Adrenal gland (tissue), 12 donors: ENCODE data around the gene MYO7A. TPM values are rescaled to one million over a fixed set of nuclear protein-coding genes. Genes with fewer than 3 reads are reported as not detected.

Experiments used
- DNase-seq, 7 donors: peaks; one replicate each; pipeline ENCODE4 v3.0.0-alpha.2; 2019 to 2020
- H3K27ac ChIP-seq, 5 donors: fragments of 200-600 bp; sonication (generic) in 4 of 5; 1 replicate in 3 of 5; 2 replicates in 2 of 5; pipeline versions ENCODE4 v1.5.1 to v1.8.0; 2016 to 2020; ENCODE audit warnings: mild to moderate bottlenecking in 1 of 5
- H3K27me3 ChIP-seq: fragments of 200-600 bp; 2 replicates; pipeline ENCODE4 v1.8.0; 2021
- H3K36me3 ChIP-seq, 2 donors: fragments of 200-600 bp; replicated peaks in 1 of 2; 1 replicate in 1 of 2; 2 replicates in 1 of 2; pipeline versions ENCODE4 v1.5.1 to v1.8.0; 2018 to 2022
- H3K4me1 ChIP-seq, 2 donors: fragments of 200-600 bp; replicated peaks in 1 of 2; 1 replicate in 1 of 2; 2 replicates in 1 of 2; pipeline versions ENCODE4 v1.5.1 to v1.8.0; 2018 to 2021
- H3K4me3 ChIP-seq, 4 donors: fragments of 200-600 bp; sonication (generic) in 3 of 4; one replicate each; pipeline ENCODE4 v1.5.1; 2016 to 2018
- H3K9me3 ChIP-seq, 3 donors: fragments of 200-600 bp; sonication (generic) in 1 of 3; replicated peaks in 1 of 3; 1 replicate in 2 of 3; 2 replicates in 1 of 3; pipeline versions ENCODE4 v1.5.1 to v1.8.0; 2016 to 2021
- CTCF ChIP-seq, 6 experiments: fragments of 450-650 bp in 4 of 6; fragments of 200-600 bp in 2 of 6; sonication (generic) in 1 of 6; IDR thresholded peaks; 1 replicate in 5 of 6; 2 replicates in 1 of 6; pipeline versions ENCODE4 v1.5.1 to v1.8.0; 2016 to 2021; ENCODE audit warnings: antibody characterized with exemption in 6 of 6, mild to moderate bottlenecking in 2 of 6, moderate library complexity in 1 of 6
- POLR2A ChIP-seq, 2 donors: fragments of 450-650 bp; IDR thresholded peaks; one replicate each; pipeline ENCODE4 v1.6.1; 2017; ENCODE audit warnings: antibody characterized with exemption in 2 of 2, mild to moderate bottlenecking in 2 of 2, moderate library complexity in 1 of 2
- WGBS, 4 donors: extraction: QIAGEN DNeasy Blood & Tissue Kit in 2 of 4; methylation state at CpG; one replicate each; pipeline versions ENCODE4 v1.1.5 to v1.1.7; 2013 to 2017; 5-methylcytosine and 5-hydroxymethylcytosine counted together
- intact Hi-C, 2 donors: fragments of 100-400 bp; cut with DNase I; formaldehyde crosslinking; loops; one replicate each; pipeline versions ENCODE4 v1.14.1 to v1.15.0; 2022 to 2023
- polyA plus RNA-seq, 3 donors: library from polyadenylated mRNA; stranded (reverse); fragments of 200-250 nt in 2 of 3; fragments of 350-450 nt in 1 of 3; fragmentation: Illumina TruSeq in 1 of 3; extraction: RNeasy Lipid Tissue Mini Kit (QIAGEN cat#74804) in 1 of 3; gene quantifications; one replicate each; pipeline ENCODE4 v1.2.3, GENCODE V29; 2013 to 2014
- total RNA-seq, 9 donors: library from RNA; depleted of rRNA in 4 of 9; stranded (reverse); fragments of >200 nt in 4 of 9; fragments of 120-200 nt in 1 of 9; fragmentation: NEBNext Ultra II Directional in 1 of 9; extraction: Animal tissue kit (Norgen Biotek cat#: 25700) in 1 of 9; gene quantifications; one replicate each; pipeline versions ENCODE4 v1.1.0 to v1.2.4, GENCODE V29; 2013 to 2023
- donor health status: healthy with polysubstance abuse.
- donor health status: Bipolar disorder and iron deficiency.
- donor health status: DM: yes; HTN: yes; CAD: no.
- donor health status: DM: no; HTN: no; CAD: no.
- donor health status: DM: no; HTN: no; CAD: no.
- donor health status: DM: yes; HTN: yes; CAD: no.

MYO7A gene
- total and polyA plus RNA-seq, 12 donors = 5.5 to 175 (median 91.6) TPM

DNA sequence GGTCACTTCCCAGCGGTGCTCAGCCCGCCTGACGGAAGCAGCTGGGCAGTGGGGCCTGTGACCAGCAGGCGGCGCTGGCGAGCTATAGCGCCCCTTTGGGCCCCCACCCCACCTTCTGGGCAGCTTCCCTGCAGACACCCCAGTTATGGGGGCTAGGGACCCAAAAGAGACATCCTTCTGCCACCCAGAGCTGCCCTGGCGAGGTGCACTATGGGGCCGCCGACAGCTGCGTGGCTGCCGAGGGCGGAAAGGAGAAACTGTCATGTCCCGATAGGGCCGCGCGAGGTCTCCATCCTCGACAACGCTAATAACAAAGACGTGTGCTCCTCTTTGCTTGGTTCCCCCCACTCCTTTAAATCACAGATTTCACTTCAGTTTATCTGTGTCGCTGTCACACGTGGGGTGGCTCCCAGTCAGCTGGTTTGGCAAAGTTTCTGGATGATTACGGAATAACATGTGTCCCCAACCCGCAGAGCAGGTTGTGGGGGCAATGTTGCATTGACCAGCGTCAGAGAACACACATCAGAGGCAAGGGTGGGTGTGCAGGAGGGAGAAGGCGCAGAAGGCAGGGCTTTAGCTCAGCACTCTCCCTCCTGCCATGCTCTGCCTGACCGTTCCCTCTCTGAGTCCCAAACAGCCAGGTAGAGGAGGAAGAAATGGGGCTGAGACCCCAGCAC is 673 bp upstream of the MYO7A start:
- intact Hi-C loops = loop anchor here (2.0 to 10.0 kb wide), 2 partner anchors 61 to 417 kb away; no protein-coding TSS in a partner anchor
- no peaks in the 10 kb centered on the region for H3K9me3 ChIP-seq
- H3K4me3 ChIP-seq = peak overlapping the region in 2 of 4 donors; percentile 30 to 69
- peaks cover 0 to 3% of the 10 kb centered on the region in 2 donors for H3K36me3 ChIP-seq
- WGBS, 4 donors = 0 to 2% (median 1%) methylated on average over 20 to 27 of the region's 27 CpGs; no CpG with 5 or more reads in 1 of the 4 donors
- peak; percentile 55 to 81 (median 72) for DNase-seq
- peaks cover 44 to 50% of the 10 kb centered on the region in 2 donors for H3K4me1 ChIP-seq
- no peaks in the 10 kb centered on the region for H3K27me3 ChIP-seq
- H3K27ac ChIP-seq = peak overlapping the region; percentile 4 to 92 (median 84)
- peak; percentile 97 to 100 (median 100) for TF ChIP-seq CTCF (IDR thresholded peaks at IDR 0.05)
- no peak for TF ChIP-seq POLR2A (IDR thresholded peaks at IDR 0.05)

- peak overlapping the region in 1 of 4 donors; percentile 69 for H3K4me3 ChIP-seq
- no peak for TF ChIP-seq POLR2A (IDR thresholded peaks at IDR 0.05)
- TF ChIP-seq CTCF (IDR thresholded peaks at IDR 0.05) = no peak
- H3K27me3 ChIP-seq = no peaks in the 10 kb centered on the region
- peaks cover 44 to 63% of the 10 kb centered on the region in 2 donors for H3K4me1 ChIP-seq
- WGBS, 4 donors = 66 to 74% (median 69%) methylated on average over 7 to 11 of the region's 11 CpGs
- DNase-seq = no peak
- no peaks in the 10 kb centered on the region for H3K9me3 ChIP-seq
- no peaks in the 10 kb centered on the region for H3K36me3 ChIP-seq
- intact Hi-C loops = loop anchor here in 1 of 2 donors (10.0 kb wide), 1 partner anchor 416 kb away; no protein-coding TSS in a partner anchor
- peak overlapping the region; percentile 13 to 92 (median 84) for H3K27ac ChIP-seq
These were observed 1.2 kb downstream of the MYO7A start for GRCh38 chr11:77129069-77129841.

DNA sequence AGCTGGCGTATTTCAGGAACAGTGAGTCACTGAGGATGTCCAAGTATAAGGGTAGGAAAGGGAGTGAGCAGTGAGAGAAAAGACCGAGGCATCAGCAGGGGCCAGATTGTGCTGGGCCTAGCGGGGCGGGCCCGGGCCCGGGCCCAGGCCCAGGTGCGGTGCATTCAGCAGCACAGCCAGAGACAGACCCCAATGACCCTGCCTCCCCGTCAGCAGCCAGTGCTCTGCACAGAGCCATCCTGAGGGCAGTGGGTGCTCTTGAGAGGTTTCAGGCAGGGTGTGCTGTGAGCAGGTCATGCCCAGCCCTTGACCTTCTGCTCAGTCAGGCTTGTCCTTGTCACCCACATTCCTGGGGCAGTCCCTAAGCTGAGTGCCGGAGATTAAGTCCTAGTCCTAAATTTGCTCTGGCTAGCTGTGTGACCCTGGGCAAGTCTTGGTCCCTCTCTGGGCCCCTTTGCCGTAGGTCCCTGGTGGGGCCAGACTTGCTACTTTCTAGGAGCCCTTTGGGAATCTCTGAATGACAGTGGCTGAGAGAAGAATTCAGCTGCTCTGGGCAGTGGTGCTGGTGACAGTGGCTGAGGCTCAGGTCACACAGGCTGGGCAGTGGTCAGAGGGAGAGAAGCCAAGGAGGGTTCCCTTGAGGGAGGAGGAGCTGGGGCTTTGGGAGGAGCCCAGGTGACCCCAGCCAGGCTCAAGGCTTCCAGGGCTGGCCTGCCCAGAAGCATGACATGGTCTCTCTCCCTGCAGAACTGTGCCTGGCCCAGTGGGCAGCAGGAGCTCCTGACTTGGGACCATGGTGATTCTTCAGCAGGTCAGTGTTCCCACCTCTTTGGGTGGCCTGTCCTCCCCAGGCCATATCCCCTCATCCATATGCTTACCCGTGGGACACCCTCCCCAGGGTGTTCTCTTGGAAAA is 2.1 kb downstream of the MYO7A start:
- DNase-seq = peak in 6 of 7 donors; percentile 57 to 71 (median 66)
- Histone ChIP-seq H3K27ac (peak overlapping the region; percentile 65 to 92 (median 84)), H3K4me1 (peaks cover 44 to 63% of the 10 kb centered on the region in 2 donors), H3K36me3 (no peaks in the 10 kb centered on the region), H3K9me3 (no peaks in the 10 kb centered on the region), H3K4me3 (peak overlapping the region in 1 of 4 donors; percentile 69), H3K27me3 (no peaks in the 10 kb centered on the region)
- no peak for TF ChIP-seq CTCF (IDR thresholded peaks at IDR 0.05)
- TF ChIP-seq POLR2A (IDR thresholded peaks at IDR 0.05) = peak in 1 of 2 donors; percentile 53
- intact Hi-C loops = loop anchor here in 1 of 2 donors (10.0 kb wide), 1 partner anchor 415 kb away; no protein-coding TSS in a partner anchor
- 52 to 60% (median 59%) methylated on average over 5 to 11 of the region's 11 CpGs for WGBS, 4 donors
